HCT116 (cell line): ENCODE measurements around the gene UBR2.

ENCODE experiments used
- CTCF ChIP-seq, 3 experiments: fragments of 200-600 bp in 1 of 3; sonication (generic) in 1 of 3; IDR thresholded peaks in 2 of 3; conservative IDR thresholded peaks in 1 of 3; 2 replicates each; pipeline ENCODE4 v1.5.1; 2012 to 2017; ENCODE audit warnings: low read depth in 2 of 3, low read length in 2 of 3, antibody characterized with exemption in 1 of 3, borderline replicate concordance in 1 of 3, control low read depth in 1 of 3, mild to moderate bottlenecking in 1 of 3, mixed read lengths in 1 of 3, mixed run types in 1 of 3, moderate library complexity in 1 of 3; ENCODE audit not compliant: insufficient read depth in 1 of 3
- EZH2 ChIP-seq: fragments of 200-600 bp; sonication (generic); IDR thresholded peaks from 2 replicates; pipeline ENCODE4 v1.6.1; 2017; ENCODE audit warnings: antibody characterized with exemption, mixed run types
- POLR2A ChIP-seq: IDR thresholded peaks from 2 replicates; pipeline ENCODE4 v1.7.0; 2011; ENCODE audit warnings: borderline replicate concordance; ENCODE audit not compliant: insufficient read depth, insufficient read length; ENCODE audit errors: extremely low read depth
- ZBTB33 ChIP-seq: IDR thresholded peaks from 2 replicates; pipeline ENCODE4 v1.6.1; 2011; ENCODE audit warnings: mild to moderate bottlenecking, low read length, moderate library complexity; ENCODE audit not compliant: insufficient replicate concordance; ENCODE audit errors: extremely low read depth

DNA sequence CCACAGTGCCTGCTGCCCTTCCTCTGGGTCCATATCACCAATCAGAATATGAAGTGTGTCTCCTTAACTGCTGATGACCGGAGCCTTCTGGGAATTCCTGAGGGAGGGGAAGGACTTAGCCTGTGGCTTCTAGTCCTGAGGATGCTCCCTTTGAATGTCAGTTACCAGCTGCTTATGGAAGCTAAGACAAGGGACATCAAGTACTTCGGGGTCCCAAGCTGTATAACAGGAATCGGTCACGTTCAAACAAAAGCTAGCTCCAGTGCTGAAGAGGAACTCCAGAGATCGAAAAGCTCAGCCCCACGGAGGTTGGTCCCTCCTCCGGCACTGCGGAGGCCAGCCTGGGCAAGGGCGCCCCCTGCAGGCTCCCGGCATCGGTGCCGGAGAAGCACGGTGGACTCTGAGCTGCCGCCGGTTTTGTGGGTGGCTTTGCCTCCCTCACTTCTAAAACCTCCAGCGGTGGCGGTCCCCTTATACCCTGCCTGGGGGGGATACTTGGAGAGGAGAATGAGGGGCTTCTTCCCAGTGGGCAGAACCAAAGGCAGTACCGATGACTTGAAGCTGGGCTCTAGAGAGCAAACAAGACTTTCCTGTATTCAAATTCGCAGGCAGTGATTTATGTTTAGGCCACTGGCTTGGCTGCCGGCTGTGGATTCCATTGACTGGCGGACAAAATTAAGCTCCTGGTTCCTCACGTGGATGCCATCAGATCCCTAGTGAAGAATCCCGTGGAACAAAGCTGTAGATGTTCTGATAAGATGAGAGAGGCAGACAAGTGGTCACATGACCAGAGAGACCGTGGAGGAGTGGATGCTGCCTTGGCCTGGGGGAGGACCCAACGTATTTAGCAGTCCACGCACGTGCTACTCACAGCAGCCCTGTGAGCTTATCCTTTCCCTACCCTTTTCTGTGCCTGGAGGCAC is 16.2 kb upstream of the UBR2 start:
- TF ChIP-seq EZH2 (no peak), ZBTB33 (no peak), CTCF (IDR thresholded peaks at IDR 0.05 in 2 of 3, conservative IDR thresholded peaks at IDR 0.05 in 1 of 3; ENCODE audit: borderline replicate concordance in 1 of 3, insufficient read depth in 1 of 3, low read depth in 2 of 3, low read length in 2 of 3) (peak; percentile 93 to 99 (median 99)), POLR2A (no peak)
